ENCODE results near the gene CBLN4.

Gene CBLN4

GRCh38 chr20:56005389-56005715, at the start of gene CBLN4:
Gene CBLN4 (minus strand): TSS chr20:56005519. CDS start chr20:56004171, 1,348 bp downstream.
- no peaks in the 10 kb centered on the region for H3K4me1 ChIP-seq (ENCODE audit: low read length)
- no peaks in the 10 kb centered on the region for H3F3A ChIP-seq (ENCODE audit: insufficient read depth, low read length)
- no peaks in the 10 kb centered on the region for H3K79me2 ChIP-seq (ENCODE audit: low read length)
- no peak within 1 kb of the TSS for H2AFZ ChIP-seq (ENCODE audit: low read length)
- H3K9me3 ChIP-seq (replicated peaks; ENCODE audit: insufficient read depth, low read length) = no peaks in the 10 kb centered on the region
- H4K20me1 ChIP-seq (ENCODE audit: insufficient read depth, low read length) = no peaks in the 10 kb centered on the region
- H3K9me2 ChIP-seq (replicated peaks; ENCODE audit: insufficient read depth, low read length) = no peaks in the 10 kb centered on the region
- no peak within 1 kb of the TSS for H3K27ac ChIP-seq (ENCODE audit: low read length)
- no peaks in the 10 kb centered on the region for H3K27me3 ChIP-seq (replicated peaks; ENCODE audit: insufficient read depth, low read length)
- H3K36me3 ChIP-seq (replicated peaks; ENCODE audit: insufficient read depth, low read length) = no peaks in the 10 kb centered on the region
- H3K4me3 ChIP-seq (ENCODE audit: low read length) = no peak within 1 kb of the TSS
- no peak within 1 kb of the TSS for H3K9ac ChIP-seq (ENCODE audit: low read length)
- H3K4me2 ChIP-seq (ENCODE audit: low read depth, low read length) = no peak within 1 kb of the TSS
- no peak for TF ChIP-seq EZH2phosphoT487 (IDR thresholded peaks at IDR 0.05; ENCODE audit: low read length)
- no peak for TF ChIP-seq CTCF (IDR thresholded peaks at IDR 0.05; ENCODE audit: low read length)
- DNase-seq = no peak

GRCh38 chr20:56043227-56043626, 37.9 kb upstream of the CBLN4 start:
- no peaks in the 10 kb centered on the region; the same call in 1 of the 2 replicates for H3K9me3 ChIP-seq (replicated peaks; ENCODE audit: insufficient read depth, low read length)
- DNase-seq = no peak
- H3K4me2 ChIP-seq (ENCODE audit: low read depth, low read length) = no peak overlapping the region
- H3F3A ChIP-seq (ENCODE audit: insufficient read depth, low read length) = no peaks in the 10 kb centered on the region
- H3K79me2 ChIP-seq (ENCODE audit: low read length) = no peaks in the 10 kb centered on the region
- no peaks in the 10 kb centered on the region for H3K4me1 ChIP-seq (ENCODE audit: low read length)
- H2AFZ ChIP-seq (ENCODE audit: low read length) = no peak overlapping the region
- no peaks in the 10 kb centered on the region for H3K36me3 ChIP-seq (replicated peaks; ENCODE audit: insufficient read depth, low read length)
- H3K27ac ChIP-seq (ENCODE audit: low read length) = no peak overlapping the region
- H3K27me3 ChIP-seq (replicated peaks; ENCODE audit: insufficient read depth, low read length) = no peaks in the 10 kb centered on the region
- TF ChIP-seq EZH2phosphoT487 (IDR thresholded peaks at IDR 0.05; ENCODE audit: low read length) = no peak
- H3K4me3 ChIP-seq (ENCODE audit: low read length) = no peak overlapping the region
- no peak overlapping the region for H3K9ac ChIP-seq (ENCODE audit: low read length)
- no peaks in the 10 kb centered on the region for H4K20me1 ChIP-seq (ENCODE audit: insufficient read depth, low read length)
- H3K9me2 ChIP-seq (replicated peaks; ENCODE audit: insufficient read depth, low read length) = no peaks in the 10 kb centered on the region

GRCh38 chr20:56032251-56032650, 26.9 kb upstream of the CBLN4 start:
- H3K9me2 ChIP-seq (replicated peaks; ENCODE audit: insufficient read depth, low read length) = no peaks in the 10 kb centered on the region
- H3K4me1 ChIP-seq (ENCODE audit: low read length) = no peaks in the 10 kb centered on the region
- no peak overlapping the region for H3K4me3 ChIP-seq (ENCODE audit: low read length)
- H4K20me1 ChIP-seq (ENCODE audit: insufficient read depth, low read length) = no peaks in the 10 kb centered on the region
- H2AFZ ChIP-seq (ENCODE audit: low read length) = no peak overlapping the region
- no peak overlapping the region for H3K9ac ChIP-seq (ENCODE audit: low read length)
- H3K4me2 ChIP-seq (ENCODE audit: low read depth, low read length) = no peak overlapping the region
- TF ChIP-seq EZH2 (optimal IDR thresholded peaks at IDR 0.05; ENCODE audit: low read depth, low read length) = no peak
- TF ChIP-seq EZH2phosphoT487 (IDR thresholded peaks at IDR 0.05; ENCODE audit: low read length) = no peak
- TF ChIP-seq CTCF (IDR thresholded peaks at IDR 0.05; ENCODE audit: low read length) = no peak
- H3K9me3 ChIP-seq (replicated peaks; ENCODE audit: insufficient read depth, low read length) = 0 out of 2 replicates have a peak, but pooled peaks cover 2% of the 10 kb centered on the region
- no peak overlapping the region for H3K27ac ChIP-seq (ENCODE audit: low read length)
- DNase-seq = no peak
- no peaks in the 10 kb centered on the region for H3K36me3 ChIP-seq (replicated peaks; ENCODE audit: insufficient read depth, low read length)
- no peaks in the 10 kb centered on the region for H3K27me3 ChIP-seq (replicated peaks; ENCODE audit: insufficient read depth, low read length)
- no peaks in the 10 kb centered on the region for H3K79me2 ChIP-seq (ENCODE audit: low read length)
- no peaks in the 10 kb centered on the region for H3F3A ChIP-seq (ENCODE audit: insufficient read depth, low read length)

- Histone ChIP-seq H3K27me3 (replicated peaks; ENCODE audit: insufficient read depth, low read length) (no peaks in the 10 kb centered on the region), H3K9ac (ENCODE audit: low read length) (no peak overlapping the region), H2AFZ (ENCODE audit: low read length) (no peak overlapping the region), H3F3A (ENCODE audit: insufficient read depth, low read length) (no peaks in the 10 kb centered on the region), H3K4me3 (ENCODE audit: low read length) (no peak overlapping the region), H3K4me2 (ENCODE audit: low read depth, low read length) (no peak overlapping the region), H3K36me3 (replicated peaks; ENCODE audit: insufficient read depth, low read length) (no peaks in the 10 kb centered on the region), H3K9me3 (replicated peaks; ENCODE audit: insufficient read depth, low read length) (no peaks in the 10 kb centered on the region), H4K20me1 (ENCODE audit: insufficient read depth, low read length) (no peaks in the 10 kb centered on the region), H3K79me2 (ENCODE audit: low read length) (no peaks in the 10 kb centered on the region), H3K27ac (ENCODE audit: low read length) (no peak overlapping the region), H3K4me1 (ENCODE audit: low read length) (no peaks in the 10 kb centered on the region), H3K9me2 (replicated peaks; ENCODE audit: insufficient read depth, low read length) (no peaks in the 10 kb centered on the region)
- DNase-seq = no peak
- no peak for TF ChIP-seq CTCF (IDR thresholded peaks at IDR 0.05; ENCODE audit: low read length)
- TF ChIP-seq EZH2phosphoT487 (IDR thresholded peaks at IDR 0.05; ENCODE audit: low read length) = no peak
- TF ChIP-seq EZH2 (optimal IDR thresholded peaks at IDR 0.05; ENCODE audit: low read depth, low read length) = no peak
Observed at GRCh38 chr20:56018716-56019115, 13.4 kb upstream of the CBLN4 start.

Data from MM.1S (cell line).